Activated CD4-positive, alpha-beta memory T cell treated with anti-CD3 and anti-CD28 coated beads for 36 hours (primary cell): ENCODE measurements around the gene DAB2. TPM values are rescaled to one million over a fixed set of nuclear protein-coding genes. Genes with fewer than 3 reads are reported as not detected.

Source experiments
- CTCF ChIA-PET: fragments of 350-600 bp; sonication (Branson Sonifier 250); formaldehyde crosslinking; loops from one replicate; lab custom pipeline; 2021; ENCODE audit warnings: antibody characterized with exemption, inconsistent platforms; lab: Charles Lee
- POLR2A ChIA-PET: fragments of 350-600 bp; sonication (Branson Sonifier 250); formaldehyde crosslinking; loops from one replicate; lab custom pipeline; 2021; ENCODE audit warnings: antibody characterized with exemption; lab: Charles Lee
- DNase-seq: peaks from one replicate; pipeline ENCODE4 v3.0.0-alpha.2; 2020
- H3K27ac Mint-ChIP-seq: one replicate; pipeline ENCODE4 v1.8.0; 2021; ENCODE audit warnings: mixed read lengths
- H3K27me3 Mint-ChIP-seq: one replicate; pipeline ENCODE4 v1.8.0; 2021; ENCODE audit warnings: mixed read lengths
- H3K36me3 Mint-ChIP-seq: one replicate; pipeline ENCODE4 v1.8.0; 2021; ENCODE audit warnings: mixed read lengths
- H3K4me1 Mint-ChIP-seq: one replicate; pipeline ENCODE4 v1.8.0; 2021; ENCODE audit warnings: low read depth, mixed read lengths
- H3K4me3 Mint-ChIP-seq: one replicate; pipeline ENCODE4 v1.8.0; 2021; ENCODE audit warnings: mild to moderate bottlenecking, mixed read lengths
- H3K9me3 Mint-ChIP-seq: one replicate; pipeline ENCODE4 v1.8.0; 2021; ENCODE audit warnings: mixed read lengths
- intact Hi-C: fragments of 100-400 bp; cut with micrococcal nuclease; formaldehyde crosslinking; loops from one replicate; pipeline ENCODE4 v1.15.1; 2023
- total RNA-seq, 2 experiments: library from RNA; stranded (reverse); gene quantifications; one replicate each; pipeline ENCODE4 v1.2.3, GENCODE V29; 2021

The DAB2 gene
- total RNA-seq, 2 experiments from 2014 or later = not detected

DNA sequence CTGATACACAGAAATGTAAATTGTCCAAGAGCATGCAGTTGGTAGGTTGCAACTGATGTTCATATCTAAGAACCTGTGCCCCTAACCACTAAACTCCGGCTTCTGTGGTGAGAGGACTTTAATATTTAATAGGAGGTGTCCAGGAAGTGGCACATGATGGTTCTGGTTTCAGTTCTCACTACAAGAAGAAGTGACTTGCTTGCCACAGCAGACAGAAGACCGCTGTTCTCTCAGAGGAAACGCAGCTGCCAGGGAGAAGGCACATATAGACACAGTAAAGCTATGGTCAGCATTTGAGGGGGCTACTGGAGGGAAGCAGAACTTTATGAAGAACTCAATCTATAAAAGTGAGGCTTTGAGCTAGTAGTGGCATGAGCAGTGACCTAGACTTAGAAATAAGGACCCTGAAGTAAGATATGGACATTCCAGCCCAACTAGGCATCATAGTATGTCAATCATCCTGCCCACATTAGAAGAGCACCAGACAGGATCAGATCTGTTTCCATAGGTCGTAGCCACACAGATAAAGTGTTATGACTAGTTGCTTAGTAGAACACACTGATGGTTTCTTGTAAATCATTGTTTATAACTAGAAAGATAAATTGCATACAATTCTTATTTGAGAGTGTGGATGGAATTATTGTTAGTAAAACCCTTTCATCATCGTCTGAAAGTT lies 36.4 kb upstream of the DAB2 start:
- Mint-ChIP-seq H3K27ac (no peak overlapping the region), H3K27me3 (peaks cover 26% of the 10 kb centered on the region), H3K9me3 (no peaks in the 10 kb centered on the region), H3K4me1 (no peaks in the 10 kb centered on the region), H3K4me3 (no peak overlapping the region), H3K36me3 (no peaks in the 10 kb centered on the region)
- no peak for DNase-seq
- intact Hi-C loops = no loop called here
- ChIA-PET CTCF (no interaction called here), POLR2A (no interaction called here)

- Mint-ChIP-seq H3K4me1 (no peaks in the 10 kb centered on the region), H3K27ac (no peak overlapping the region), H3K36me3 (no peaks in the 10 kb centered on the region), H3K4me3 (no peak overlapping the region), H3K27me3 (peaks cover 28% of the 10 kb centered on the region), H3K9me3 (no peaks in the 10 kb centered on the region)
- intact Hi-C loops = no loop called here
- ChIA-PET POLR2A (no interaction called here), CTCF (no interaction called here)
- no peak for DNase-seq
Observed at GRCh38 chr5:39459907-39460306, 35.1 kb upstream of the DAB2 start.

DNA sequence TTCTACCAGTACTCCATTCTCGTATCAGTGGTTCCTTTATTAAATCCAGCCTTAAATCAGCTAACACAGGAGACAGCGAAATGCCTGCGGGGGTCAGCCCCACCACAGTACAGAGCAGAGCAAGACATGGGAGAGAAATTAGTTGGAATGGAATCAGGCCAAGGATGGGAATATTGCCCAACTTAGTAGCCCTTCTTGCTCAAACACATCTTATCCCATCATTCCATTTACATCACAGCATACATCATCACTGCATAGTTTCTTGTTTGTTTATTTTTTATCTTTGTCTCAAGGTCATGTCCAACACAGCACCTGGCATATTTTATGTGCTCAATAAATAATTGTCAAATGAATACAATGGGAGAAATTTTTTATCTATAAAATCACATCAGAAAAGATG lies 34.3 kb upstream of the DAB2 start:
- ChIA-PET CTCF (no interaction called here), POLR2A (no interaction called here)
- intact Hi-C loops = no loop called here
- Mint-ChIP-seq H3K27ac (no peak overlapping the region), H3K9me3 (no peaks in the 10 kb centered on the region), H3K36me3 (no peaks in the 10 kb centered on the region), H3K4me3 (no peak overlapping the region), H3K27me3 (peaks cover 28% of the 10 kb centered on the region), H3K4me1 (no peaks in the 10 kb centered on the region)
- no peak for DNase-seq

GRCh38 chr5:39455645-39456044 lies 30.9 kb upstream of the DAB2 start:
- ChIA-PET CTCF (no interaction called here), POLR2A (no interaction called here)
- no peaks in the 10 kb centered on the region for H3K9me3 Mint-ChIP-seq
- no peak overlapping the region for H3K27ac Mint-ChIP-seq
- no peaks in the 10 kb centered on the region for H3K36me3 Mint-ChIP-seq
- intact Hi-C loops = no loop called here
- peaks cover 17% of the 10 kb centered on the region for H3K27me3 Mint-ChIP-seq
- H3K4me3 Mint-ChIP-seq = no peak overlapping the region
- no peaks in the 10 kb centered on the region for H3K4me1 Mint-ChIP-seq
- no peak for DNase-seq

DNA sequence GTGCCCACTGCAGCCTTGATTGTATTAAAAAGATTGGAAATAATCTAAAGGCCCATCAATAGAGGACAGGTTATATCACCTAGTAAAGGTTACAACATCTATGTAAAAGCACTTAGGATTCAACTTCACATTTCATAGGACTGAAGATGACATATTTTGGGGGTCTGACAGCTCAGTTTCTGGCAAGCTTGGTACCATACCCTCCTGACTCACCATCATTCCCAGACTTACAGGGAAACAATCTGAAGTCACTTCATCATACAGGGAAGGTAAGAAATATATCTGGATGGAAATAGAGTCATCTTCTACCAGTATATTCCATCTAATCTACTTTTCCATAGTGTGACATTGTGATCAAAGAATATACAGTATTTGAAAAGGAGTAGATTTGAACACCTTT lies 28.8 kb upstream of the DAB2 start:
- no peak for DNase-seq
- no peaks in the 10 kb centered on the region for H3K36me3 Mint-ChIP-seq
- CTCF ChIA-PET = no interaction called here
- H3K4me3 Mint-ChIP-seq = no peak overlapping the region
- no peak overlapping the region for H3K27ac Mint-ChIP-seq
- POLR2A ChIA-PET = no interaction called here
- H3K4me1 Mint-ChIP-seq = no peaks in the 10 kb centered on the region
- H3K9me3 Mint-ChIP-seq = no peaks in the 10 kb centered on the region
- peaks cover 17% of the 10 kb centered on the region for H3K27me3 Mint-ChIP-seq
- intact Hi-C loops = no loop called here

DNA sequence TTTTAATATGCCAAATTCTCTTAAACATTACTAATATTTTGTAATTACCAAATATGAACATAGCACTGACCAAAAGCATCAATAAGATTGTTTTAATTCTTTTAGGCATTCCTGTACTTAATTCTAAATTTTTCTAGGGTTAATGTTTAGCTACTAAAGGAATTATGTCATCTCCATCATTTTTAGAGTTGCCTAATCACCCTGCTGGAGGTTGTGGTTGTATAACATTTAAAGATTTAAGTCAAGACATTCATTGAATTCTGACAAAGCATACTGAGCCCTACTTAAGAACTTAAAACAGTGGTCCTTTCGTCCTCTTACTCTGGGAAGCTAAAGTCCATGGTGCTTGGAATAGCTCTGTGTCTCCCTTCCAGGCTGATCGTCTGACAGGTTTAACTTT lies 28.1 kb upstream of the DAB2 start:
- no peaks in the 10 kb centered on the region for H3K4me1 Mint-ChIP-seq
- H3K9me3 Mint-ChIP-seq = no peaks in the 10 kb centered on the region
- CTCF ChIA-PET = no interaction called here
- DNase-seq = no peak
- POLR2A ChIA-PET = no interaction called here
- intact Hi-C loops = no loop called here
- H3K4me3 Mint-ChIP-seq = no peak overlapping the region
- H3K36me3 Mint-ChIP-seq = no peaks in the 10 kb centered on the region
- no peak overlapping the region for H3K27ac Mint-ChIP-seq
- H3K27me3 Mint-ChIP-seq = peaks cover 14% of the 10 kb centered on the region

DNA sequence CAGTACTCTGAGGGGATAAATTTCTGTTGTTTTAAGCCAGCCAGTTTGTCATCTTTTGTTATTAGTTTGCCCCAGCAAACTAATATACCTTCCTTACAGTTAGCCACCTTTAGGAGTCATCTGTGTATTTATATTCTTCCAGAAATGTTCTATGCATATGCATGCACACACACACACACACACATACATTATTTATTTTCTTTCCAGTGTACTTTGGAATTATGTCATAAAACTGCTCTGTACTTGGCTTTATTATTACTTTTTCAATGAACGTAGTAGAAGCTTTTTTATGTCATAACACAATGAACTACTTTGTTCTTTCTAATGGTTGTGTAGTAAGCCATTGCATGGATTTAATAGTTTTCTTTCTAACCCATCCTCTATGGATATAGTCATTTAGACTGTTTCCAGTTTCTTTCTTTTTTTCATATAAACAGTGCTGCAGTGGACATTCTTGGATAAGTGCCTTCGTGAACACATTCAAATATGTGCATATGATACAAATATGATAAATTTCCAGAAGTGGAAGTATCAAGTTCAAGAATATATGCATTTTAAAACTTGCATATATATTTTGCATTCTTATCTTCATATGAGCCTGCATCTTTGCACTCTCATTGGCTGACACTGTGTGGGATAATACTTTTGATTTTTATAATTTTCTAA lies 26.6 kb upstream of the DAB2 start:
- POLR2A ChIA-PET = no interaction called here
- H3K27me3 Mint-ChIP-seq = peaks cover 5% of the 10 kb centered on the region

GRCh38 chr5:39450487-39450886 lies 25.7 kb upstream of the DAB2 start:
- intact Hi-C loops = no loop called here
- Mint-ChIP-seq H3K4me3 (no peak overlapping the region), H3K27me3 (no peaks in the 10 kb centered on the region), H3K9me3 (no peaks in the 10 kb centered on the region), H3K36me3 (no peaks in the 10 kb centered on the region), H3K27ac (no peak overlapping the region), H3K4me1 (peaks cover 3% of the 10 kb centered on the region)
- ChIA-PET POLR2A (no interaction called here), CTCF (no interaction called here)
- DNase-seq = no peak

More for the DNA sequence above, 26.6 kb upstream of the DAB2 start:
- Mint-ChIP-seq H3K36me3 (no peaks in the 10 kb centered on the region), H3K4me3 (no peak overlapping the region), H3K27ac (no peak overlapping the region), H3K4me1 (peaks cover 3% of the 10 kb centered on the region), H3K9me3 (no peaks in the 10 kb centered on the region)
- CTCF ChIA-PET = no interaction called here
- DNase-seq = no peak
- intact Hi-C loops = no loop called here

DNA sequence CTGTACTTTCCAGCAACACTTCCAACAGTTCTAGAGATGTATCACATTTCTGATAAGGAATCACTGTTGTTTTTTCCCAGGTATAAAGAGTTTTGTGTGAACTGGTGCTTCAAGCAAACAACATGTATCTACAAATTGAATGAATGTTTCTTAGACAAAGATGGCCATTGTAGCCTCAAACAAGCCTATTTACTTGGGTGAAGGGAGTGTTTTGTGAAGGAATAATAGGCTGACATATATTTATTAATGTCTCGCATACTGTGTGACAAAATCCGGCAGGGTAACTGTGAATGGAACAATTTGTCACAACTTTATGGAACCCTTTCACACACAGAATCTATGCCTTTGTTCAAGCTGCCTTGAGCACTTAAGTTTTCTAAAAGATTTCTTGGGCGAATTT lies 24.8 kb upstream of the DAB2 start:
- H3K4me3 Mint-ChIP-seq = no peak overlapping the region
- no peaks in the 10 kb centered on the region for H3K36me3 Mint-ChIP-seq
- ChIA-PET POLR2A (no interaction called here), CTCF (no interaction called here)
- no peak overlapping the region for H3K27ac Mint-ChIP-seq
- intact Hi-C loops = no loop called here
- DNase-seq = no peak
- peaks cover 3% of the 10 kb centered on the region for H3K4me1 Mint-ChIP-seq
- H3K9me3 Mint-ChIP-seq = no peaks in the 10 kb centered on the region
- no peaks in the 10 kb centered on the region for H3K27me3 Mint-ChIP-seq

GRCh38 chr5:39448506-39449128 lies 23.8 kb upstream of the DAB2 start:
- no peak overlapping the region for H3K27ac Mint-ChIP-seq
- intact Hi-C loops = no loop called here

GRCh38 chr5:39447968-39448367 lies 23.2 kb upstream of the DAB2 start:
- ChIA-PET POLR2A (no interaction called here), CTCF (no interaction called here)
- DNase-seq = no peak
- H3K27me3 Mint-ChIP-seq = no peaks in the 10 kb centered on the region
- intact Hi-C loops = no loop called here
- no peak overlapping the region for H3K27ac Mint-ChIP-seq
- no peak overlapping the region for H3K4me3 Mint-ChIP-seq
- H3K9me3 Mint-ChIP-seq = no peaks in the 10 kb centered on the region
- H3K4me1 Mint-ChIP-seq = peaks cover 3% of the 10 kb centered on the region
- H3K36me3 Mint-ChIP-seq = no peaks in the 10 kb centered on the region

More at GRCh38 chr5:39448506-39449128, 23.8 kb upstream of the DAB2 start:
- H3K36me3 Mint-ChIP-seq = no peaks in the 10 kb centered on the region
- no peak overlapping the region for H3K4me3 Mint-ChIP-seq
- no peak for DNase-seq
- H3K9me3 Mint-ChIP-seq = no peaks in the 10 kb centered on the region
- ChIA-PET CTCF (no interaction called here), POLR2A (no interaction called here)
- H3K4me1 Mint-ChIP-seq = peaks cover 3% of the 10 kb centered on the region
- no peaks in the 10 kb centered on the region for H3K27me3 Mint-ChIP-seq

DNA sequence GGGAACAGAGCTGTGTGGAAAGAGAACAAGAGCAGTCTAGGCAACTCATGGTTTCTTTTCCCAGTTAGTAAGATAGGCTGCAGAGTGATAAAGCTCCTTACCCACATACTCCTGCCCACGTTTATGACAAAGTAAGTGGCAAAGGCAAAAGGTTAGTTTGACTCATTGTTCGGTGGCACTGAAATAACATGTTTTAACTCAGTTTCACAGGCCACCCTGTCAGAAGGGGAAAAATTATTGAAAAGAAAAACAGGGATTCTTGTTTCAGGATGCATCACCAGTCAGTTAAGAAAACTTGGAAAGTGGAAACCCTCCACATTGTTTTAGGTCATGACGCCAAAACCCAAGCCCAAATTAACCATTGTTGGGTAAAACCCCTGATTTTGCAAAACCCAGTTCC lies 22.3 kb upstream of the DAB2 start:
- Mint-ChIP-seq H3K9me3 (no peaks in the 10 kb centered on the region), H3K4me1 (peaks cover 3% of the 10 kb centered on the region), H3K27ac (no peak overlapping the region), H3K36me3 (no peaks in the 10 kb centered on the region), H3K4me3 (no peak overlapping the region), H3K27me3 (no peaks in the 10 kb centered on the region)
- ChIA-PET POLR2A (no interaction called here), CTCF (no interaction called here)
- intact Hi-C loops = no loop called here
- no peak for DNase-seq

DNA sequence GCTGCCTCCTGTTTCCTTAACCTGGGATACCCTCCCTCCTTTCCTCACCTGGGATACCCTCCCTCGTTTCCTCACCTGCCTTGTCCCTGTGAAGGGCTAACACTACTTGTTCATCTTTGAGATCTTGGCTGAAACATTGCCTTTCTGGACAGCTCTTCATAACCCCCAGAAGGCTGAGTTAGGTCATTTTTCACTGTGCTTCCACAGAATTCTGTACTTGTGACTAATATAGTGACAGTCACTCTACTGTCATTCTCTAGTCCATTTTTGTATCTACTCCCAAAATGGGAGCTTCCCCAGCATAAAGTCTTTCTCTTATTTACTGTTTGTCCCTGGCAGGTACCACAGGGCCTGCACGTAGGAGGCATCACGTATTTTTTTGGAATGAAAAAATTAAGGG lies 21.5 kb upstream of the DAB2 start:
- intact Hi-C loops = no loop called here
- Mint-ChIP-seq H3K27ac (no peak overlapping the region), H3K9me3 (no peaks in the 10 kb centered on the region), H3K4me1 (peaks cover 3% of the 10 kb centered on the region), H3K4me3 (no peak overlapping the region), H3K27me3 (no peaks in the 10 kb centered on the region), H3K36me3 (no peaks in the 10 kb centered on the region)
- ChIA-PET POLR2A (no interaction called here), CTCF (interaction anchor here (1.2 kb wide), 1 partner anchor 70 kb away, joined by 4 read pairs; no protein-coding TSS in a partner anchor)
- DNase-seq = no peak
